GM12878 (cell line): Measurements from ENCODE around the gene DDIT4. TPM values are rescaled to one million over a fixed set of nuclear protein-coding genes. Genes with fewer than 3 reads are reported as not detected.

Source experiments
- ATAC-seq: fragments of 200-7000 bp; cut with Tn5 transposase; 3 replicates; pipeline ENCODE4 v1.9.1; 2020; ENCODE audit warnings: mild to moderate bottlenecking, moderate library complexity
- BruUV-seq: library from RNA; stranded (reverse); fragments of 400-500 nt; replicated peaks from 2 replicates; lab custom pipeline; 2021; lab: Mats Ljungman, UMichigan
- CTCF ChIA-PET: fragments of 300-600 bp; sonication (Branson Sonifier 250); formaldehyde crosslinking; extraction: SDS; loops from one replicate; lab custom pipeline; 2021; ENCODE audit warnings: inconsistent platforms; lab: Yijun Ruan, JAX
- POLR2A ChIA-PET: fragments of 350-600 bp; formaldehyde crosslinking; extraction: SDS; loops from one replicate; lab custom pipeline; 2021; ENCODE audit warnings: inconsistent platforms; lab: Charles Lee
- RAD21 ChIA-PET: fragments of 300-600 bp; sonication (Branson Sonifier 250); formaldehyde crosslinking; loops from one replicate; lab custom pipeline; 2023; ENCODE audit warnings: antibody characterized with exemption; ENCODE audit not compliant: unreplicated experiment; lab: Charles Lee
- SMC1A ChIA-PET: fragments of 300-600 bp; sonication (Branson Sonifier 250); formaldehyde crosslinking; loops from one replicate; lab custom pipeline; 2023; ENCODE audit not compliant: unreplicated experiment, uncharacterized antibody; lab: Charles Lee
- DNase-seq: peaks from one replicate; pipeline ENCODE4 v3.0.0-alpha.2; 2011; ENCODE audit warnings: low read depth, low spot score
- FAIRE-seq: peaks from 3 replicates; lab custom pipeline; 2011; peaks lifted over from hg19 to GRCh38; lab: Jason Lieb, UNC
- H2AFZ ChIP-seq: 2 replicates; pipeline ENCODE4 v1.6.0; 2011; ENCODE audit warnings: low read depth, low read length, control low read depth; ENCODE audit not compliant: control insufficient read depth
- H3K27ac ChIP-seq: 2 replicates; pipeline ENCODE4 v1.5.1; 2011; ENCODE audit warnings: control low read depth; ENCODE audit not compliant: control insufficient read depth, insufficient read depth
- H3K27me3 ChIP-seq, 2 experiments: replicated peaks in 1 of 2; 2 replicates each; pipeline versions ENCODE4 v1.6.0 to v1.6.1; 2011; ENCODE audit warnings: low read length in 1 of 2; ENCODE audit not compliant: control insufficient read depth in 2 of 2, insufficient read depth in 2 of 2
- H3K36me3 ChIP-seq, 2 experiments: 2 replicates each; pipeline ENCODE4 v1.5.1; 2011; ENCODE audit warnings: low read length in 1 of 2; ENCODE audit not compliant: control insufficient read depth in 2 of 2, insufficient read depth in 2 of 2
- H3K4me1 ChIP-seq: 2 replicates; pipeline ENCODE4 v1.6.1; 2011; ENCODE audit warnings: mild to moderate bottlenecking, low read length, moderate library complexity, mixed read lengths; ENCODE audit not compliant: control insufficient read depth, insufficient read depth
- H3K4me2 ChIP-seq: 2 replicates; pipeline ENCODE4 v1.6.0; 2011; ENCODE audit warnings: control low read depth; ENCODE audit not compliant: control insufficient read depth, insufficient read depth
- H3K4me3 ChIP-seq: fragments of 200-600 bp; sonication (generic); 2 replicates; pipeline ENCODE4 v1.5.1; 2016
- H3K79me2 ChIP-seq: 2 replicates; pipeline ENCODE4 v1.6.0; 2011; ENCODE audit warnings: low read length; ENCODE audit not compliant: control insufficient read depth, insufficient read depth
- H3K9ac ChIP-seq: 2 replicates; pipeline ENCODE4 v1.8.0; 2011; ENCODE audit warnings: low read length, control low read depth, mixed read lengths; ENCODE audit not compliant: control insufficient read depth, insufficient read depth
- H3K9me3 ChIP-seq: replicated peaks from 3 replicates; pipeline ENCODE4 v1.5.1; 2011; ENCODE audit warnings: mild to moderate bottlenecking, low read length; ENCODE audit not compliant: control insufficient read depth, insufficient read depth
- H4K20me1 ChIP-seq: 2 replicates; pipeline ENCODE4 v1.6.0; 2011; ENCODE audit not compliant: control insufficient read depth, insufficient read depth
- ASH2L ChIP-seq: fragments of 300-600, 200-600 bp; sonication (generic); IDR thresholded peaks from 2 replicates; pipeline ENCODE4 v1.6.1; 2017; ENCODE audit warnings: low read depth, mild to moderate bottlenecking, borderline replicate concordance
- BACH1 ChIP-seq: fragments of 450-650 bp; IDR thresholded peaks from 2 replicates; pipeline ENCODE4 v1.6.1; 2017; ENCODE audit warnings: mild to moderate bottlenecking, borderline replicate concordance
- KAT2A ChIP-seq: conservative IDR thresholded peaks from 2 replicates; pipeline ENCODE4 v1.6.1; 2011; ENCODE audit warnings: low read depth, low read length; ENCODE audit not compliant: control insufficient read depth
- POU2F2 ChIP-seq: IDR thresholded peaks from 3 replicates; pipeline ENCODE4 v1.6.1; 2011; ENCODE audit warnings: low read depth, mild to moderate bottlenecking, low read length, borderline replicate concordance
- SMC3 ChIP-seq: IDR thresholded peaks from 2 replicates; pipeline ENCODE4 v1.6.1; 2011; ENCODE audit warnings: low read length, improper control_type of control experiment, borderline replicate concordance
- SREBF1 ChIP-seq: IDR thresholded peaks from 2 replicates; pipeline ENCODE4 v1.6.1; 2012; ENCODE audit warnings: mild to moderate bottlenecking, low read length
- SREBF2 ChIP-seq: IDR thresholded peaks from 2 replicates; pipeline ENCODE4 v1.6.1; 2012; ENCODE audit warnings: mild to moderate bottlenecking, low read length
- TARDBP ChIP-seq: IDR thresholded peaks from 2 replicates; pipeline ENCODE4 v1.6.1; 2016; ENCODE audit warnings: borderline replicate concordance
- TBL1XR1 ChIP-seq: IDR thresholded peaks from 2 replicates; pipeline ENCODE4 v1.6.1; 2012; ENCODE audit warnings: low read depth, low read length, improper control_type of control experiment
- ZBED1 ChIP-seq: IDR thresholded peaks from 2 replicates; pipeline ENCODE4 v1.6.1; 2016; ENCODE audit warnings: borderline replicate concordance
- ZBTB11 ChIP-seq: fragments of 450-650 bp; formaldehyde crosslinking; IDR thresholded peaks from 2 replicates; pipeline ENCODE4 v1.5.0; 2022; ENCODE audit warnings: mild to moderate bottlenecking, missing genetic modification characterization
- WGBS: methylation state at CpG from one replicate; pipeline ENCODE4 v1.1.6; 2016; ENCODE audit warnings: low lambda C conversion rate; ENCODE audit not compliant: insufficient replicate concordance, insufficient coverage; ENCODE audit errors: missing lambda C conversion rate; 5-methylcytosine and 5-hydroxymethylcytosine counted together
- in situ Hi-C: fragments of 300-500 bp; cut with MboI; formaldehyde crosslinking; loops from 9 replicates; pipeline ENCODE4 v1.14.3; 2018; ENCODE audit warnings: mixed read lengths
- intact Hi-C: fragments of 100-400 bp; cut with micrococcal nuclease; formaldehyde crosslinking; loops from one replicate; pipeline ENCODE4 v1.14.2; 2022; ENCODE audit not compliant: unreplicated experiment
- polyA plus RNA-seq, 11 experiments: library from polyadenylated mRNA; depleted of rRNA in 4 of 11; unstranded in 6 of 11; stranded (reverse) in 5 of 11; fragments of >200 nt; fragmentation: Nextera tagmentation in 4 of 11; fragmentation: Illumina TruSeq in 1 of 11; extraction: Ambion mirVana in 4 of 11; extraction: Trizol in 1 of 11; gene quantifications; 1 replicate in 1 of 11; 2 replicates in 10 of 11; pipeline versions ENCODE4 v1.2.1 to v1.2.3, GENCODE V29; 2011 to 2016; ENCODE audit warnings: inconsistent platforms in 2 of 11, missing spikeins in 2 of 11, low read depth in 1 of 11
- total RNA-seq, 4 experiments: library from RNA; depleted of rRNA in 3 of 4; stranded (reverse); fragments of >200 nt in 3 of 4; fragmentation: Illumina TruSeq in 1 of 4; extraction: Trizol in 1 of 4; gene quantifications; 2 replicates each; pipeline versions ENCODE4 v1.2.1 to v1.2.3, GENCODE V29; 2013 to 2021

DDIT4 gene
- total and polyA plus RNA-seq, 10 of the 15 experiments (the other 5 are each of a cell fraction or from before 2014, with no cell fraction given): 2.1 to 277 (median 183) TPM

GRCh38 chr10:72310241-72310633 lies 36.5 kb downstream of the DDIT4 start:
- POLR2A ChIA-PET: interaction anchor here (0.5 to 0.6 kb wide), 2 partner anchors 29 to 55 kb away, joined by 4 to 5 read pairs; no protein-coding TSS in a partner anchor
- Histone ChIP-seq H3K79me2 (no peaks in the 10 kb centered on the region), H3K27me3 (no peaks in the 10 kb centered on the region), H2AFZ (no peak overlapping the region), H3K9ac (no peak overlapping the region), H3K4me2 (no peak overlapping the region), H3K4me3 (no peak overlapping the region), H3K36me3 (no peaks in the 10 kb centered on the region), H3K4me1 (peaks cover 9% of the 10 kb centered on the region), H4K20me1 (no peaks in the 10 kb centered on the region), H3K9me3 (no peaks in the 10 kb centered on the region), H3K27ac (no peak overlapping the region)
- BruUV-seq: no TSS peak
- RAD21 ChIA-PET: no interaction called here
- SMC1A ChIA-PET: interaction anchor here (2.8 kb wide), 1 partner anchor 8 kb away, joined by 11 read pairs; no protein-coding TSS in a partner anchor
- in situ Hi-C loops (no loop called here), intact Hi-C loops (no loop called here)
- no peak for ATAC-seq
- no peak for FAIRE-seq
- CTCF ChIA-PET: no interaction called here
- DNase-seq: no peak
- WGBS: 84% methylated on average over 11 of the region's 11 CpGs
- TF ChIP-seq ZBED1: no peak
- TF ChIP-seq ASH2L: no peak
- no peak for TF ChIP-seq BACH1

GRCh38 chr10:72310636-72311035 lies 36.9 kb downstream of the DDIT4 start:
- Histone ChIP-seq H3K4me3 (no peak overlapping the region), H2AFZ (no peak overlapping the region), H3K4me1 (peaks cover 5% of the 10 kb centered on the region), H3K27ac (no peak overlapping the region), H3K9me3 (no peaks in the 10 kb centered on the region), H3K9ac (no peak overlapping the region), H4K20me1 (no peaks in the 10 kb centered on the region), H3K27me3 (no peaks in the 10 kb centered on the region), H3K4me2 (no peak overlapping the region), H3K79me2 (no peaks in the 10 kb centered on the region), H3K36me3 (no peaks in the 10 kb centered on the region)
- no peak for ATAC-seq
- TF ChIP-seq SREBF2 (no peak), TARDBP (no peak), KAT2A (no peak), SMC3 (no peak), POU2F2 (no peak), TBL1XR1 (no peak), ZBTB11 (CRISPR knock-in tag) (no peak), SREBF1 (no peak)
- ChIA-PET POLR2A (interaction anchor here (0.5 to 0.6 kb wide), 2 partner anchors 28 to 55 kb away, joined by 4 to 5 read pairs; no protein-coding TSS in a partner anchor), SMC1A (no interaction called here), RAD21 (no interaction called here), CTCF (no interaction called here)
- in situ Hi-C loops: no loop called here
- WGBS: 82% methylated on average over 4 of the region's 4 CpGs
- BruUV-seq: no TSS peak
- intact Hi-C loops: no loop called here
- FAIRE-seq: no peak
- DNase-seq: no peak
